ENCODE data around the gene SH3BP2.

The SH3BP2 gene

DNA sequence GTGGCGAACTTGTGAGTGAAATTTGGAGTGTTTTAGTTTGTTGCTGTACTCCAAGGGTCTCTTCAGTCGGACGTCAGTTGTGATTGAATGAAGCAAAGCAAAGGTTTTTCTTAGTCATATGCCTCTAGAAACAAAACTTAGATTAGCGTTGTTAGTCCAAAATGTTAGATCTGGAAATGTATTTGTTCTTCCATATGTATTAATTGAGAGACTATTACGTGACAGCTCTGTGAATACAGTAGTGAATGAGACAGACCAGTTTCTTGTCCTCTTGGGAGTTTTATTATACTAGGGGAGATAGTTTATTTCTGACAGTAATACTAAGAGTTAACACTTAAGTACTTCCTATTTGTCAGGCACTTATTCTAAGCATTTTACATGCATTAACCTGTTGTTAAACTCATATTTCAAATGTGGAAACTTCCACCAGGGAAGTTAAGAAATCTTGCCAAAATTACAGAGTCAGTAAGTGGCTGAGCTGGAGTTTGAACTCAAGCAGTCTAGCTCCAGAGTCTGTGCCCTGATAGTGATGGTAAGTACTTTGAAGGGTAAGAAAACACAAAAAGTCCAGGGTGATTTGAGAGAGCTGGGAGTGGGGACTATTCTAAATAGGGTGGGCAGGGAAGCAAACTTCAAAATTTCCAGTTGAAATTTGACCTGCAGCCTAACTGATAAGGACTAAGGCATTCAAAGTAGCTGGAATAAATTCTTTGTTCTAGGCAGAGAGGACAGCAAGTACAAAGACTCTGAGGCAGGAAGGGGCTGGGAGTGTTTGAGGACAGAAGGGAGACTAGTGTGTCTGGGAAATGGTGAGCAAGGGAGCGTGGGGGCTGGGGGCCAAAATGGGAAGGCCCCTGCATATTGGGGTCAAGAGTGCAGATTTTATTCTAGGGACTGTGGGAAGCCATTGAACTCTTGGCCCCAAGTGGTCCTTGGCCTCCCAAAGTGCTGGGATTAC is 67.8 kb downstream of the SH3BP2 start:
- Histone ChIP-seq H3K23ac (ENCODE audit: low read length) (no peak overlapping the region), H3K4me1 (ENCODE audit: control insufficient read depth in 1 of 2, insufficient read depth in 2 of 2, low read length in 2 of 2) (peaks cover 8 to 10% of the 10 kb centered on the region in 2 experiments), H3K4me3 (ENCODE audit: low read depth, low read length) (no peak overlapping the region), H3K9me3 (ENCODE audit: insufficient read depth, low read depth, low read length) (no peaks in the 10 kb centered on the region), H2AFZ (ENCODE audit: insufficient read depth, low read length, poor library complexity) (no peak overlapping the region), H3K9ac (ENCODE audit: low read length) (no peak overlapping the region), H3K27ac (ENCODE audit: low read depth, low read length) (peak overlapping the region; percentile 46), H3K79me1 (ENCODE audit: low read length) (peaks cover 2% of the 10 kb centered on the region), H2BK12ac (ENCODE audit: low read length) (no peak overlapping the region), H2BK5ac (ENCODE audit: low read depth, low read length, poor library complexity) (no peak overlapping the region), H3K14ac (ENCODE audit: low read length) (no peak overlapping the region), H3K4me2 (ENCODE audit: low read length) (peak overlapping the region; percentile 29), H4K12ac (ENCODE audit: low read depth, low read length) (no peak overlapping the region), H4K91ac (ENCODE audit: low read depth, low read length) (no peak overlapping the region), H3K36me3 (ENCODE audit: control insufficient read depth in 1 of 2, insufficient read depth in 2 of 2, low read length in 2 of 2) (peaks cover 0 to 3% of the 10 kb centered on the region in 2 experiments), H3K4ac (ENCODE audit: low read depth, low read length) (no peak overlapping the region), H2AK5ac (ENCODE audit: low read length) (no peak overlapping the region), H4K8ac (ENCODE audit: low read depth, low read length) (no peak overlapping the region), H3K79me2 (ENCODE audit: control insufficient read depth, insufficient read depth, low read length, poor library complexity) (peaks cover 9% of the 10 kb centered on the region), H3K27me3 (ENCODE audit: insufficient read depth, low read length) (no peaks in the 10 kb centered on the region), H3K18ac (ENCODE audit: low read length) (no peak overlapping the region), H2BK120ac (ENCODE audit: insufficient read depth, low read length, poor library complexity) (no peak overlapping the region)
- DNase-seq = peak; percentile 23 to 62
- no CpG with 5 or more reads among the region's 6 CpGs for WGBS (ENCODE audit: extremely low coverage, insufficient coverage, insufficient read length)

DNA sequence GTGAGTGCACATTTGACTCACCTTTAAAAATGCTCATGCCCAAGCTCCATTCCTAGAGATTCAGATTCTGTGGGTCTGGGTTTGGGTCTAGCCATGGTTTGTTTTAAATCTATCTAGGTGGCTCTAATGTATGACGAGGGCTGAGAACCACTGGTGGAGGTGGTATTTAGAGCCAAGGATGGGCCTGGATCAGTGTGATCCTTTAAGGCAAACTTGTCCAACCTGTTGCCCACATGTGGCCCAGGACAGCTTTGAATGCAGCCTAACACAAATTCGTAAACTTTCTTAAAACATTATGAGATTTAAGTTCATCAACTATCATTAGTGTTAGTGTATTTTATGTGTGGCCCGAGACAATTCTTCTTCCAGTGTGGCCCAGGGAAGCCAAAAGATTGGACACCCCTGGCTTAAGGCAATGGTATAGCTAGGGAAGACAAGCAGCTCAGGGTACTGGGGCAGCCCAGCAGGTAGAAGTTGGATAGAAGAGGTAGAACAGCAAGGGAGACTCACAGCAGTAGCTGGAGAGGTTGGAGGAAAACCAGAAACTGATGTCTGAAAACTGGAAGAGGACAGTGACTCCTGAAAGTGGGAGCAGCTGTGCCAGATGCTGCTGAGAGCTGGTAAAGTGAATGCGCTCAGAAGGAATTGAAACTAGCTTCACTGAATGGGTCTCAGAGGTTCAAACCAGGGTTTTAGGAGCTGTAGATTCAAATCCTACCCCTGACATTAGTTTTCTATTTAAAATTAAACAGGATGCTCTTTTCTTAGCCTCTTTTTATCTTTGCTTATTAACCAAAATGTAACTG is 68.9 kb downstream of the SH3BP2 start:
- Histone ChIP-seq H3K4me3 (ENCODE audit: low read depth, low read length) (no peak overlapping the region), H3K79me1 (ENCODE audit: low read length) (peaks cover 2% of the 10 kb centered on the region)

DNA sequence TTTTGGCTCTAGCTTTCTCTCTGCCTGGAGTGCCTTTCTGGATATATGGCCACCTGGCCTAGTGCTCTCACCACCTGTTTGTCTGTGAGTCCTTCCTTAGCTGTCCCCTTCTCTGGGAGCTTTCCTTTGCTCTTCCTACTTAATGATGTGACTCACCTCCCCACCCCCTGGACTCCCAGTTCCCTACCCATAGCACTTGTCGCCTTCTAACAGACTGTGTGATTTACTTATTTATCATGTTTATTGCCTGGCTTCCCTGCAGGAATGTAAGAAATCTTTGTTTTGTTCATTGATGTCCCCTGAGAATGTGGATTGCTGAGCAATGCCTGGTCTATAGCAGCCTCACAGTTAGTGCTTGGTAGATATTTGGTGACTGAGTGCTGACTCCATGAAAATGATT is 69.6 kb downstream of the SH3BP2 start:
- no CpG with 5 or more reads among the region's 1 CpG for WGBS (ENCODE audit: extremely low coverage, insufficient coverage, insufficient read length)
- H3K36me3 ChIP-seq (ENCODE audit: control insufficient read depth in 1 of 2, insufficient read depth in 2 of 2, low read length in 2 of 2) = no peaks in the 10 kb centered on the region
- no peaks in the 10 kb centered on the region for H3K27me3 ChIP-seq (ENCODE audit: insufficient read depth, low read length)
- H4K12ac ChIP-seq (ENCODE audit: low read depth, low read length) = no peak overlapping the region
- H3K4me2 ChIP-seq (ENCODE audit: low read length) = no peak overlapping the region
- no peak overlapping the region for H4K91ac ChIP-seq (ENCODE audit: low read depth, low read length)
- DNase-seq = no peak
- H2BK5ac ChIP-seq (ENCODE audit: low read depth, low read length, poor library complexity) = no peak overlapping the region
- no peak overlapping the region for H3K18ac ChIP-seq (ENCODE audit: low read length)
- no peak overlapping the region for H3K9ac ChIP-seq (ENCODE audit: low read length)
- H3K23ac ChIP-seq (ENCODE audit: low read length) = no peak overlapping the region
- H3K9me3 ChIP-seq (ENCODE audit: insufficient read depth, low read depth, low read length) = no peaks in the 10 kb centered on the region
- H3K27ac ChIP-seq (ENCODE audit: low read depth, low read length) = no peak overlapping the region
- peaks cover 2% of the 10 kb centered on the region for H3K79me1 ChIP-seq (ENCODE audit: low read length)
- no peak overlapping the region for H2AFZ ChIP-seq (ENCODE audit: insufficient read depth, low read length, poor library complexity)
- H2BK12ac ChIP-seq (ENCODE audit: low read length) = no peak overlapping the region
- no peak overlapping the region for H3K4me3 ChIP-seq (ENCODE audit: low read depth, low read length)
- H2BK120ac ChIP-seq (ENCODE audit: insufficient read depth, low read length, poor library complexity) = no peak overlapping the region
- no peak overlapping the region for H2AK5ac ChIP-seq (ENCODE audit: low read length)
- peaks cover 7% of the 10 kb centered on the region for H3K79me2 ChIP-seq (ENCODE audit: control insufficient read depth, insufficient read depth, low read length, poor library complexity)
- peaks cover 8 to 11% of the 10 kb centered on the region in 2 experiments for H3K4me1 ChIP-seq (ENCODE audit: control insufficient read depth in 1 of 2, insufficient read depth in 2 of 2, low read length in 2 of 2)
- no peak overlapping the region for H3K14ac ChIP-seq (ENCODE audit: low read length)
- peak overlapping the region; percentile 51 for H3K4ac ChIP-seq (ENCODE audit: low read depth, low read length)
- no peak overlapping the region for H4K8ac ChIP-seq (ENCODE audit: low read depth, low read length)

More for the DNA sequence above, 68.9 kb downstream of the SH3BP2 start:
- Histone ChIP-seq H3K4me2 (ENCODE audit: low read length) (no peak overlapping the region), H3K9ac (ENCODE audit: low read length) (no peak overlapping the region), H3K14ac (ENCODE audit: low read length) (no peak overlapping the region), H3K79me2 (ENCODE audit: control insufficient read depth, insufficient read depth, low read length, poor library complexity) (peaks cover 8% of the 10 kb centered on the region), H3K27ac (ENCODE audit: low read depth, low read length) (no peak overlapping the region), H4K8ac (ENCODE audit: low read depth, low read length) (no peak overlapping the region), H3K36me3 (ENCODE audit: control insufficient read depth in 1 of 2, insufficient read depth in 2 of 2, low read length in 2 of 2) (no peaks in the 10 kb centered on the region), H2BK12ac (ENCODE audit: low read length) (no peak overlapping the region), H2BK5ac (ENCODE audit: low read depth, low read length, poor library complexity) (no peak overlapping the region), H3K4me1 (ENCODE audit: control insufficient read depth in 1 of 2, insufficient read depth in 2 of 2, low read length in 2 of 2) (peaks cover 8 to 10% of the 10 kb centered on the region in 2 experiments), H2BK120ac (ENCODE audit: insufficient read depth, low read length, poor library complexity) (no peak overlapping the region), H4K91ac (ENCODE audit: low read depth, low read length) (no peak overlapping the region), H3K18ac (ENCODE audit: low read length) (no peak overlapping the region), H2AK5ac (ENCODE audit: low read length) (no peak overlapping the region), H4K12ac (ENCODE audit: low read depth, low read length) (no peak overlapping the region), H3K4ac (ENCODE audit: low read depth, low read length) (peak overlapping the region; percentile 30), H3K27me3 (ENCODE audit: insufficient read depth, low read length) (no peaks in the 10 kb centered on the region), H3K23ac (ENCODE audit: low read length) (no peak overlapping the region), H2AFZ (ENCODE audit: insufficient read depth, low read length, poor library complexity) (no peak overlapping the region), H3K9me3 (ENCODE audit: insufficient read depth, low read depth, low read length) (no peaks in the 10 kb centered on the region)
- DNase-seq = peak; percentile 68 to 76
- no CpG with 5 or more reads among the region's 4 CpGs for whole genome bisulfite sequencing (ENCODE audit: extremely low coverage, insufficient coverage, insufficient read length)

- no peak overlapping the region for H2BK12ac ChIP-seq (ENCODE audit: low read length)
- no peak overlapping the region for H3K9ac ChIP-seq (ENCODE audit: low read length)
- H3K4me3 ChIP-seq (ENCODE audit: low read depth, low read length) = no peak overlapping the region
- no peak overlapping the region for H4K12ac ChIP-seq (ENCODE audit: low read depth, low read length)
- no peak overlapping the region for H2AK5ac ChIP-seq (ENCODE audit: low read length)
- H2BK5ac ChIP-seq (ENCODE audit: low read depth, low read length, poor library complexity) = no peak overlapping the region
- no peak overlapping the region for H3K27ac ChIP-seq (ENCODE audit: low read depth, low read length)
- H3K23ac ChIP-seq (ENCODE audit: low read length) = no peak overlapping the region
- peaks cover 7% of the 10 kb centered on the region for H3K79me2 ChIP-seq (ENCODE audit: control insufficient read depth, insufficient read depth, low read length, poor library complexity)
- no peak overlapping the region for H4K8ac ChIP-seq (ENCODE audit: low read depth, low read length)
- no peak overlapping the region for H2BK120ac ChIP-seq (ENCODE audit: insufficient read depth, low read length, poor library complexity)
- no peaks in the 10 kb centered on the region for H3K9me3 ChIP-seq (ENCODE audit: insufficient read depth, low read depth, low read length)
- H3K14ac ChIP-seq (ENCODE audit: low read length) = no peak overlapping the region
- H3K4ac ChIP-seq (ENCODE audit: low read depth, low read length) = peak overlapping the region; percentile 76
- H3K27me3 ChIP-seq (ENCODE audit: insufficient read depth, low read length) = no peaks in the 10 kb centered on the region
- no peak overlapping the region for H3K4me2 ChIP-seq (ENCODE audit: low read length)
- peaks cover 11 to 14% of the 10 kb centered on the region in 2 experiments for H3K4me1 ChIP-seq (ENCODE audit: control insufficient read depth in 1 of 2, insufficient read depth in 2 of 2, low read length in 2 of 2)
- H3K36me3 ChIP-seq (ENCODE audit: control insufficient read depth in 1 of 2, insufficient read depth in 2 of 2, low read length in 2 of 2) = no peaks in the 10 kb centered on the region
- peaks cover 2% of the 10 kb centered on the region for H3K79me1 ChIP-seq (ENCODE audit: low read length)
- no peak for DNase-seq
- no peak overlapping the region for H2AFZ ChIP-seq (ENCODE audit: insufficient read depth, low read length, poor library complexity)
- no peak overlapping the region for H4K91ac ChIP-seq (ENCODE audit: low read depth, low read length)
- no peak overlapping the region for H3K18ac ChIP-seq (ENCODE audit: low read length)
Observed at GRCh38 chr4:2863649-2864048, 70.8 kb downstream of the SH3BP2 start.
